Measurements from ENCODE around the gene CCRL2. TPM values are rescaled to one million over a fixed set of nuclear protein-coding genes. Genes with fewer than 3 reads are reported as not detected.

CCRL2 gene
- total and polyA plus RNA-seq, 9 of the 15 experiments (the other 6 are each of a cell fraction or from before 2014, with no cell fraction given), result 3.4 to 5.7 (median 4.0) TPM

GRCh38 chr3:46400000-46400734, 6.9 kb upstream of the CCRL2 start (continued):
- peak in 1 of 2 experiments; percentile 38; a peak in 1 of 4 replicates for TF ChIP-seq FOXA3 (CRISPR knock-in tag; conservative IDR thresholded peaks at IDR 0.05 in 1 of 2, IDR thresholded peaks at IDR 0.05 in 1 of 2)
- TF ChIP-seq NR1H2 (CRISPR knock-in tag; IDR thresholded peaks at IDR 0.05), result no peak
- no peak for TF ChIP-seq EZH2 (IDR thresholded peaks at IDR 0.05; ENCODE audit: borderline replicate concordance, low read depth, low read length)
- no peak for TF ChIP-seq ZFX (CRISPR knock-in tag; IDR thresholded peaks at IDR 0.05)
- no peak for TF ChIP-seq ZNF124 (CRISPR knock-in tag; IDR thresholded peaks at IDR 0.05)
- no peak for TF ChIP-seq MAX (CRISPR knock-in tag; IDR thresholded peaks at IDR 0.05)
- no peak for TF ChIP-seq ZKSCAN3 (CRISPR knock-in tag; IDR thresholded peaks at IDR 0.05)
- no peak for TF ChIP-seq TAF15 (IDR thresholded peaks at IDR 0.05; ENCODE audit: low read depth, low read length)
- no peak for TF ChIP-seq ZBTB8A (IDR thresholded peaks at IDR 0.05; ENCODE audit: partially characterized antibody)
- no peak for TF ChIP-seq ZFP36 (IDR thresholded peaks at IDR 0.05; ENCODE audit: low read depth, low read length, partially characterized antibody)
- no peak for TF ChIP-seq KAT7 (CRISPR knock-in tag; IDR thresholded peaks at IDR 0.05; ENCODE audit: borderline replicate concordance)
- no peak for TF ChIP-seq ZFP91 (CRISPR knock-in tag; IDR thresholded peaks at IDR 0.05)
- no peak for TF ChIP-seq BMI1 (IDR thresholded peaks at IDR 0.05; ENCODE audit: low read length)
- peak; percentile 41; the same call in 1 of the 2 replicates for TF ChIP-seq STAT5A (IDR thresholded peaks at IDR 0.05; ENCODE audit: borderline replicate concordance, low read length)
- TF ChIP-seq ZBTB26 (CRISPR knock-in tag; IDR thresholded peaks at IDR 0.05), result no peak; the same call in 1 of the 2 replicates
- TF ChIP-seq CUX1 (CRISPR knock-in tag; IDR thresholded peaks at IDR 0.05), result 0 out of 2 replicates have a peak, but pooled peaks have one; percentile 51
- TF ChIP-seq FOXJ2 (tag; IDR thresholded peaks at IDR 0.05), result peak; percentile 58
- TF ChIP-seq ZNF140 (CRISPR knock-in tag; IDR thresholded peaks at IDR 0.05), result no peak
- TF ChIP-seq ZNF253 (CRISPR knock-in tag; conservative IDR thresholded peaks at IDR 0.05), result no peak
- no peak for TF ChIP-seq NR4A1 (CRISPR knock-in tag; IDR thresholded peaks at IDR 0.05)
- TF ChIP-seq NR4A1 (tag; IDR thresholded peaks at IDR 0.05), result no peak
